PFSK-1 (cell line): ENCODE data around the gene FAM181A.

Experiments used
- FOXP2 ChIP-seq: optimal IDR thresholded peaks from 2 replicates; pipeline ENCODE3; 2011; ENCODE audit warnings: borderline replicate concordance, control low read depth, inconsistent platforms; ENCODE audit not compliant: insufficient read depth; ENCODE audit errors: extremely low read length, extremely low read depth
- POLR2AphosphoS5 ChIP-seq: IDR thresholded peaks from 2 replicates; pipeline ENCODE4 v1.6.1; 2012; ENCODE audit warnings: low read depth, mild to moderate bottlenecking, control low read depth, low read length, moderate library complexity
- SIN3A ChIP-seq: IDR thresholded peaks from 2 replicates; pipeline ENCODE4 v1.6.1; 2012; ENCODE audit warnings: mild to moderate bottlenecking, low read length, moderate library complexity, borderline replicate concordance; ENCODE audit not compliant: insufficient read depth
- TAF1 ChIP-seq: IDR thresholded peaks from 2 replicates; pipeline ENCODE4 v1.6.1; 2012; ENCODE audit warnings: low read length, control low read depth, borderline replicate concordance; ENCODE audit not compliant: insufficient read depth
- TF ChIP-seq, protein P1 (sequence below), 2 experiments: IDR thresholded peaks; 2 replicates each; pipeline versions ENCODE4 v1.6.1 to v1.8.0; 2011 to 2012; ENCODE audit warnings: low read depth in 2 of 2, low read length in 2 of 2, control low read depth in 1 of 2, inconsistent platforms in 1 of 2, mild to moderate bottlenecking in 1 of 2, moderate library complexity in 1 of 2; ENCODE audit not compliant: insufficient read depth in 1 of 2

DNA sequence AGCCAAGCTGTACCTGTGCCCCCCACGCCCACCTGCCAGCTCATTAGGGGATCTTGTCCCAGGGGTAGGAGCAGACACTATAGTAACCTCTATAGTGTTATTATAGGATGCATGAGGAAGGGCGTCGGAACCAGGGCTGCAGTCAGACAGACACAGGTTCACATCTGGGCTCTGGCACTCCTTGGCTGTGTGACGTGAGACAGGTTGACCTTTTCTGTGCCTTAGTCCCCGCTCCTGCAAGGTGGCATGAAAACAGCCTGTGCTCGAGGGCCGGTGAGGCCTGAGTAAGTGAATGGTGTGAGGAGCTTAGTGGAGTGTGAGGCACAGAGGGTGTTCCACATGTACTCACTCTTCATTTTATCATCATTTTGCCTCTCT lies 30.2 kb downstream of the FAM181A start:
- TF ChIP-seq POLR2AphosphoS5: no peak
- TF ChIP-seq SIN3A: no peak
- TF ChIP-seq, protein P1, sequence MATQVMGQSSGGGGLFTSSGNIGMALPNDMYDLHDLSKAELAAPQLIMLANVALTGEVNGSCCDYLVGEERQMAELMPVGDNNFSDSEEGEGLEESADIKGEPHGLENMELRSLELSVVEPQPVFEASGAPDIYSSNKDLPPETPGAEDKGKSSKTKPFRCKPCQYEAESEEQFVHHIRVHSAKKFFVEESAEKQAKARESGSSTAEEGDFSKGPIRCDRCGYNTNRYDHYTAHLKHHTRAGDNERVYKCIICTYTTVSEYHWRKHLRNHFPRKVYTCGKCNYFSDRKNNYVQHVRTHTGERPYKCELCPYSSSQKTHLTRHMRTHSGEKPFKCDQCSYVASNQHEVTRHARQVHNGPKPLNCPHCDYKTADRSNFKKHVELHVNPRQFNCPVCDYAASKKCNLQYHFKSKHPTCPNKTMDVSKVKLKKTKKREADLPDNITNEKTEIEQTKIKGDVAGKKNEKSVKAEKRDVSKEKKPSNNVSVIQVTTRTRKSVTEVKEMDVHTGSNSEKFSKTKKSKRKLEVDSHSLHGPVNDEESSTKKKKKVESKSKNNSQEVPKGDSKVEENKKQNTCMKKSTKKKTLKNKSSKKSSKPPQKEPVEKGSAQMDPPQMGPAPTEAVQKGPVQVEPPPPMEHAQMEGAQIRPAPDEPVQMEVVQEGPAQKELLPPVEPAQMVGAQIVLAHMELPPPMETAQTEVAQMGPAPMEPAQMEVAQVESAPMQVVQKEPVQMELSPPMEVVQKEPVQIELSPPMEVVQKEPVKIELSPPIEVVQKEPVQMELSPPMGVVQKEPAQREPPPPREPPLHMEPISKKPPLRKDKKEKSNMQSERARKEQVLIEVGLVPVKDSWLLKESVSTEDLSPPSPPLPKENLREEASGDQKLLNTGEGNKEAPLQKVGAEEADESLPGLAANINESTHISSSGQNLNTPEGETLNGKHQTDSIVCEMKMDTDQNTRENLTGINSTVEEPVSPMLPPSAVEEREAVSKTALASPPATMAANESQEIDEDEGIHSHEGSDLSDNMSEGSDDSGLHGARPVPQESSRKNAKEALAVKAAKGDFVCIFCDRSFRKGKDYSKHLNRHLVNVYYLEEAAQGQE (IDR thresholded peaks at IDR 0.05; ENCODE audit: insufficient read depth in 1 of 2, low read depth in 2 of 2, low read length in 2 of 2): no peak
- no peak for TF ChIP-seq TAF1
- TF ChIP-seq FOXP2: no peak
